Adrenal gland (tissue), 5 donors: ENCODE measurements around the gene TNFRSF25.

Experiments
- CTCF ChIP-seq, 6 experiments: fragments of 450-650 bp in 4 of 6; fragments of 200-600 bp in 2 of 6; sonication (generic) in 1 of 6; IDR thresholded peaks; 1 replicate in 5 of 6; 2 replicates in 1 of 6; pipeline versions ENCODE4 v1.5.1 to v1.8.0; 2016 to 2021; ENCODE audit warnings: antibody characterized with exemption in 6 of 6, mild to moderate bottlenecking in 2 of 6, moderate library complexity in 1 of 6
- POLR2A ChIP-seq, 2 donors: fragments of 450-650 bp; IDR thresholded peaks; one replicate each; pipeline ENCODE4 v1.6.1; 2017; ENCODE audit warnings: antibody characterized with exemption in 2 of 2, mild to moderate bottlenecking in 2 of 2, moderate library complexity in 1 of 2
- donor health status: DM: no; HTN: no; CAD: no.

- no peak for TF ChIP-seq CTCF (IDR thresholded peaks at IDR 0.05)
- no peak for TF ChIP-seq POLR2A (IDR thresholded peaks at IDR 0.05)
These were observed 38.3 kb downstream of the TNFRSF25 start for GRCh38 chr1:6427441-6428390.
